ENCODE results near the gene RBM26. TPM values are rescaled to one million over a fixed set of nuclear protein-coding genes. Genes with fewer than 3 reads are reported as not detected.

Gene RBM26
- total and polyA plus RNA-seq, 2 experiments from 2014 or later, result 19.3 to 45.9 TPM

GRCh38 chr13:79373916-79374315 is 32.1 kb downstream of the RBM26 start:
- Histone ChIP-seq H3K79me2 (peaks cover 27% of the 10 kb centered on the region), H3K4me1 (ENCODE audit: insufficient read depth) (no peaks in the 10 kb centered on the region), H3K9me3 (ENCODE audit: low read depth) (no peaks in the 10 kb centered on the region), H3K4me3 (no peak overlapping the region), H3K27ac (no peak overlapping the region), H2AFZ (no peak overlapping the region), H3K4me2 (no peak overlapping the region), H3K36me3 (replicated peaks; ENCODE audit: insufficient read depth, low read depth) (peaks cover 5% of the 10 kb centered on the region), H3K27me3 (no peaks in the 10 kb centered on the region), H4K20me1 (ENCODE audit: insufficient read depth, poor library complexity, severe bottlenecking) (no peaks in the 10 kb centered on the region), H3K9me2 (replicated peaks; ENCODE audit: insufficient read depth) (no peaks in the 10 kb centered on the region)
- TF ChIP-seq CTCF (IDR thresholded peaks at IDR 0.05; ENCODE audit: poor library complexity) (no peak), EZH2 (IDR thresholded peaks at IDR 0.05; ENCODE audit: borderline replicate concordance) (no peak), EZH2phosphoT487 (IDR thresholded peaks at IDR 0.05; ENCODE audit: low read depth, severe bottlenecking, unreplicated experiment) (no peak)
- 97% methylated on average over 4 of the region's 4 CpGs for WGBS (ENCODE audit: low lambda C conversion rate, missing lambda C conversion rate)
- DNase-seq (ENCODE audit: low spot score), result no peak

- no peak overlapping the region for H3K27ac ChIP-seq
- H3K36me3 ChIP-seq (replicated peaks; ENCODE audit: insufficient read depth, low read depth), result no peaks in the 10 kb centered on the region
- no peaks in the 10 kb centered on the region for H4K20me1 ChIP-seq (ENCODE audit: insufficient read depth, poor library complexity, severe bottlenecking)
- H3K79me2 ChIP-seq, result peaks cover 10% of the 10 kb centered on the region
- WGBS (ENCODE audit: low lambda C conversion rate, missing lambda C conversion rate), result 86% methylated on average over 1 of the region's 1 CpG
- no peak for DNase-seq (ENCODE audit: low spot score)
- H3K4me2 ChIP-seq, result no peak overlapping the region
- no peak for TF ChIP-seq CTCF (IDR thresholded peaks at IDR 0.05; ENCODE audit: poor library complexity)
- TF ChIP-seq EZH2phosphoT487 (IDR thresholded peaks at IDR 0.05; ENCODE audit: low read depth, severe bottlenecking, unreplicated experiment), result no peak
- no peak for TF ChIP-seq EZH2 (IDR thresholded peaks at IDR 0.05; ENCODE audit: borderline replicate concordance)
- H3K4me1 ChIP-seq (ENCODE audit: insufficient read depth), result no peaks in the 10 kb centered on the region
- H3K9me2 ChIP-seq (replicated peaks; ENCODE audit: insufficient read depth), result no peaks in the 10 kb centered on the region
- no peaks in the 10 kb centered on the region for H3K27me3 ChIP-seq
- H3K4me3 ChIP-seq, result no peak overlapping the region
- no peaks in the 10 kb centered on the region for H3K9me3 ChIP-seq (ENCODE audit: low read depth)
- H2AFZ ChIP-seq, result no peak overlapping the region
Measured at GRCh38 chr13:79369226-79369625, 36.8 kb downstream of the RBM26 start.

GRCh38 chr13:79365981-79366380 is 40.1 kb downstream of the RBM26 start:
- no peaks in the 10 kb centered on the region for H3K4me1 ChIP-seq (ENCODE audit: insufficient read depth)
- H4K20me1 ChIP-seq (ENCODE audit: insufficient read depth, poor library complexity, severe bottlenecking), result no peaks in the 10 kb centered on the region
- no peak overlapping the region for H3K4me3 ChIP-seq
- no peaks in the 10 kb centered on the region for H3K36me3 ChIP-seq (replicated peaks; ENCODE audit: insufficient read depth, low read depth)
- H3K79me2 ChIP-seq, result peaks cover 9% of the 10 kb centered on the region
- no peaks in the 10 kb centered on the region for H3K27me3 ChIP-seq
- H2AFZ ChIP-seq, result no peak overlapping the region
- H3K4me2 ChIP-seq, result no peak overlapping the region
- no peaks in the 10 kb centered on the region for H3K9me2 ChIP-seq (replicated peaks; ENCODE audit: insufficient read depth)
- no peak for DNase-seq (ENCODE audit: low spot score)
- H3K27ac ChIP-seq, result no peak overlapping the region
- WGBS (ENCODE audit: low lambda C conversion rate, missing lambda C conversion rate), result 97% methylated on average over 2 of the region's 2 CpGs
- no peak for TF ChIP-seq EZH2phosphoT487 (IDR thresholded peaks at IDR 0.05; ENCODE audit: low read depth, severe bottlenecking, unreplicated experiment)
- TF ChIP-seq CTCF (IDR thresholded peaks at IDR 0.05; ENCODE audit: poor library complexity), result no peak
- TF ChIP-seq EZH2 (IDR thresholded peaks at IDR 0.05; ENCODE audit: borderline replicate concordance), result no peak
- H3K9me3 ChIP-seq (ENCODE audit: low read depth), result no peaks in the 10 kb centered on the region

- H3K4me3 ChIP-seq, result no peak overlapping the region
- H2AFZ ChIP-seq, result no peak overlapping the region
- no peak overlapping the region for H3K4me2 ChIP-seq
- no peaks in the 10 kb centered on the region for H4K20me1 ChIP-seq (ENCODE audit: insufficient read depth, poor library complexity, severe bottlenecking)
- no peaks in the 10 kb centered on the region for H3K9me2 ChIP-seq (replicated peaks; ENCODE audit: insufficient read depth)
- H3K79me2 ChIP-seq, result no peaks in the 10 kb centered on the region
- no peaks in the 10 kb centered on the region for H3K36me3 ChIP-seq (replicated peaks; ENCODE audit: insufficient read depth, low read depth)
- H3K27me3 ChIP-seq, result no peaks in the 10 kb centered on the region
- H3K4me1 ChIP-seq (ENCODE audit: insufficient read depth), result no peaks in the 10 kb centered on the region
- H3K27ac ChIP-seq, result no peak overlapping the region
- no peak for TF ChIP-seq EZH2phosphoT487 (IDR thresholded peaks at IDR 0.05; ENCODE audit: low read depth, severe bottlenecking, unreplicated experiment)
- no peak for TF ChIP-seq EZH2 (IDR thresholded peaks at IDR 0.05; ENCODE audit: borderline replicate concordance)
- no peak for TF ChIP-seq CTCF (IDR thresholded peaks at IDR 0.05; ENCODE audit: poor library complexity)
- 89% methylated on average over 3 of the region's 3 CpGs for WGBS (ENCODE audit: low lambda C conversion rate, missing lambda C conversion rate)
- no peaks in the 10 kb centered on the region for H3K9me3 ChIP-seq (ENCODE audit: low read depth)
- DNase-seq (ENCODE audit: low spot score), result no peak
Measured at GRCh38 chr13:79361299-79361698, 44.8 kb downstream of the RBM26 start.
